GM12878 (cell line): ENCODE results near the gene FKBP1B. TPM values are rescaled to one million over a fixed set of nuclear protein-coding genes. Genes with fewer than 3 reads are reported as not detected.

Experiments
- ATAC-seq: fragments of 200-7000 bp; cut with Tn5 transposase; 3 replicates; pipeline ENCODE4 v1.9.1; 2020; ENCODE audit warnings: mild to moderate bottlenecking, moderate library complexity
- BruUV-seq: library from RNA; stranded (reverse); fragments of 400-500 nt; replicated peaks from 2 replicates; lab custom pipeline; 2021; lab: Mats Ljungman, UMichigan
- CTCF ChIA-PET: fragments of 300-600 bp; sonication (Branson Sonifier 250); formaldehyde crosslinking; extraction: SDS; loops from one replicate; lab custom pipeline; 2021; ENCODE audit warnings: inconsistent platforms; lab: Yijun Ruan, JAX
- POLR2A ChIA-PET: fragments of 350-600 bp; formaldehyde crosslinking; extraction: SDS; loops from one replicate; lab custom pipeline; 2021; ENCODE audit warnings: inconsistent platforms; lab: Charles Lee
- RAD21 ChIA-PET: fragments of 300-600 bp; sonication (Branson Sonifier 250); formaldehyde crosslinking; loops from one replicate; lab custom pipeline; 2023; ENCODE audit warnings: antibody characterized with exemption; ENCODE audit not compliant: unreplicated experiment; lab: Charles Lee
- SMC1A ChIA-PET: fragments of 300-600 bp; sonication (Branson Sonifier 250); formaldehyde crosslinking; loops from one replicate; lab custom pipeline; 2023; ENCODE audit not compliant: unreplicated experiment, uncharacterized antibody; lab: Charles Lee
- DNase-seq: peaks from one replicate; pipeline ENCODE4 v3.0.0-alpha.2; 2011; ENCODE audit warnings: low read depth, low spot score
- FAIRE-seq: peaks from 3 replicates; lab custom pipeline; 2011; peaks lifted over from hg19 to GRCh38; lab: Jason Lieb, UNC
- H2AFZ ChIP-seq: 2 replicates; pipeline ENCODE4 v1.6.0; 2011; ENCODE audit warnings: low read depth, low read length, control low read depth; ENCODE audit not compliant: control insufficient read depth
- H3K27ac ChIP-seq: 2 replicates; pipeline ENCODE4 v1.5.1; 2011; ENCODE audit warnings: control low read depth; ENCODE audit not compliant: control insufficient read depth, insufficient read depth
- H3K27me3 ChIP-seq, 2 experiments: replicated peaks in 1 of 2; 2 replicates each; pipeline versions ENCODE4 v1.6.0 to v1.6.1; 2011; ENCODE audit warnings: low read length in 1 of 2; ENCODE audit not compliant: control insufficient read depth in 2 of 2, insufficient read depth in 2 of 2
- H3K36me3 ChIP-seq, 2 experiments: 2 replicates each; pipeline ENCODE4 v1.5.1; 2011; ENCODE audit warnings: low read length in 1 of 2; ENCODE audit not compliant: control insufficient read depth in 2 of 2, insufficient read depth in 2 of 2
- H3K4me1 ChIP-seq: 2 replicates; pipeline ENCODE4 v1.6.1; 2011; ENCODE audit warnings: mild to moderate bottlenecking, low read length, moderate library complexity, mixed read lengths; ENCODE audit not compliant: control insufficient read depth, insufficient read depth
- H3K4me2 ChIP-seq: 2 replicates; pipeline ENCODE4 v1.6.0; 2011; ENCODE audit warnings: control low read depth; ENCODE audit not compliant: control insufficient read depth, insufficient read depth
- H3K4me3 ChIP-seq: fragments of 200-600 bp; sonication (generic); 2 replicates; pipeline ENCODE4 v1.5.1; 2016
- H3K79me2 ChIP-seq: 2 replicates; pipeline ENCODE4 v1.6.0; 2011; ENCODE audit warnings: low read length; ENCODE audit not compliant: control insufficient read depth, insufficient read depth
- H3K9ac ChIP-seq: 2 replicates; pipeline ENCODE4 v1.8.0; 2011; ENCODE audit warnings: low read length, control low read depth, mixed read lengths; ENCODE audit not compliant: control insufficient read depth, insufficient read depth
- H3K9me3 ChIP-seq: replicated peaks from 3 replicates; pipeline ENCODE4 v1.5.1; 2011; ENCODE audit warnings: mild to moderate bottlenecking, low read length; ENCODE audit not compliant: control insufficient read depth, insufficient read depth
- H4K20me1 ChIP-seq: 2 replicates; pipeline ENCODE4 v1.6.0; 2011; ENCODE audit not compliant: control insufficient read depth, insufficient read depth
- BCL3 ChIP-seq: IDR thresholded peaks from 2 replicates; pipeline ENCODE4 v1.6.1; 2011; ENCODE audit warnings: borderline replicate concordance, low read depth, mild to moderate bottlenecking, moderate library complexity, low read length; ENCODE audit not compliant: insufficient read depth, poor library complexity, severe bottlenecking
- BHLHE40 ChIP-seq, 2 experiments: fragments of 450-650 bp in 1 of 2; IDR thresholded peaks; 2 replicates each; pipeline ENCODE4 v1.6.1; 2011 to 2017; ENCODE audit warnings: low read depth in 2 of 2, borderline replicate concordance in 1 of 2, improper control_type of control experiment in 1 of 2, low read length in 1 of 2, mild to moderate bottlenecking in 1 of 2
- CBX3 ChIP-seq: fragments of 200-600 bp; sonication (generic); IDR thresholded peaks from 2 replicates; pipeline ENCODE4 v1.6.1; 2016; ENCODE audit warnings: low read depth, borderline replicate concordance
- CEBPB ChIP-seq, 2 experiments: fragments of 150-350 bp in 1 of 2; IDR thresholded peaks; 2 replicates each; pipeline ENCODE4 v1.6.1; 2012 to 2014; ENCODE audit warnings: low read depth in 2 of 2, low read length in 2 of 2, borderline replicate concordance in 1 of 2, inconsistent platforms in 1 of 2
- EED ChIP-seq: sonication (generic); IDR thresholded peaks from 2 replicates; pipeline ENCODE4 v1.6.1; 2016; ENCODE audit warnings: antibody characterized with exemption, low read depth
- EP300 ChIP-seq, 2 experiments: fragments of 150-350 bp in 1 of 2; IDR thresholded peaks; 2 replicates each; pipeline ENCODE4 v1.6.1; 2011 to 2012; ENCODE audit warnings: low read depth in 2 of 2, low read length in 2 of 2, borderline replicate concordance in 1 of 2, improper control_type of control experiment in 1 of 2, inconsistent platforms in 1 of 2; ENCODE audit not compliant: control insufficient read depth in 1 of 2
- KLF5 ChIP-seq: fragments of 450-650 bp; IDR thresholded peaks from 2 replicates; pipeline ENCODE4 v1.6.1; 2014; ENCODE audit warnings: mild to moderate bottlenecking; ENCODE audit not compliant: partially characterized antibody
- NFIC ChIP-seq: IDR thresholded peaks from 2 replicates; pipeline ENCODE4 v1.6.1; 2012; ENCODE audit warnings: low read depth, mild to moderate bottlenecking, inconsistent platforms, low read length, moderate library complexity
- NFYB ChIP-seq: IDR thresholded peaks from 2 replicates; pipeline ENCODE4 v1.6.1; 2011; ENCODE audit warnings: low read depth, mild to moderate bottlenecking, low read length, improper control_type of control experiment, moderate library complexity; ENCODE audit not compliant: insufficient read depth
- NR2C1 ChIP-seq: fragments of 450-650 bp; IDR thresholded peaks from 2 replicates; pipeline ENCODE4 v1.6.1; 2017; ENCODE audit warnings: antibody characterized with exemption, mild to moderate bottlenecking, moderate library complexity
- POU2F2 ChIP-seq: IDR thresholded peaks from 3 replicates; pipeline ENCODE4 v1.6.1; 2011; ENCODE audit warnings: low read depth, mild to moderate bottlenecking, low read length, borderline replicate concordance
- RAD51 ChIP-seq: fragments of 450-650 bp; IDR thresholded peaks from 2 replicates; pipeline ENCODE4 v1.6.1; 2016; ENCODE audit warnings: moderate library complexity, mild to moderate bottlenecking, inconsistent platforms
- RBBP5 ChIP-seq: fragments of 200-600 bp; sonication (generic); conservative IDR thresholded peaks from 2 replicates; pipeline ENCODE4 v1.6.1; 2016
- RELA ChIP-seq: fragments of 450-650 bp; IDR thresholded peaks from 2 replicates; pipeline ENCODE4 v1.8.0; 2014; ENCODE audit warnings: borderline replicate concordance; ENCODE audit not compliant: partially characterized antibody
- SIN3A ChIP-seq: IDR thresholded peaks from 2 replicates; pipeline ENCODE4 v1.6.1; 2012; ENCODE audit warnings: low read depth, low read length, improper control_type of control experiment
- SMAD1 ChIP-seq: fragments of 450-650 bp; IDR thresholded peaks from 2 replicates; pipeline ENCODE4 v1.6.1; 2018; ENCODE audit warnings: mild to moderate bottlenecking, low read depth; ENCODE audit not compliant: partially characterized antibody
- STAT1 ChIP-seq: fragments of 450-650 bp; conservative IDR thresholded peaks from 2 replicates; pipeline ENCODE4 v1.6.1; 2014; ENCODE audit warnings: antibody characterized with exemption, mild to moderate bottlenecking
- SUPT20H ChIP-seq: IDR thresholded peaks from 2 replicates; pipeline ENCODE4 v1.6.1; 2011; ENCODE audit warnings: low read depth, mild to moderate bottlenecking, low read length, moderate library complexity, borderline replicate concordance; ENCODE audit not compliant: control insufficient read depth
- YBX1 ChIP-seq: fragments of 450-650 bp; IDR thresholded peaks from 2 replicates; pipeline ENCODE4 v1.6.1; 2016; ENCODE audit warnings: antibody characterized with exemption
- ZNF274 ChIP-seq: IDR thresholded peaks from one replicate; pipeline ENCODE4 v1.8.0; 2011; ENCODE audit not compliant: insufficient read length, insufficient read depth
- WGBS: methylation state at CpG from one replicate; pipeline ENCODE4 v1.1.6; 2016; ENCODE audit warnings: low lambda C conversion rate; ENCODE audit not compliant: insufficient replicate concordance, insufficient coverage; ENCODE audit errors: missing lambda C conversion rate; 5-methylcytosine and 5-hydroxymethylcytosine counted together
- in situ Hi-C: fragments of 300-500 bp; cut with MboI; formaldehyde crosslinking; loops from 9 replicates; pipeline ENCODE4 v1.14.3; 2018; ENCODE audit warnings: mixed read lengths
- intact Hi-C: fragments of 100-400 bp; cut with micrococcal nuclease; formaldehyde crosslinking; loops from one replicate; pipeline ENCODE4 v1.14.2; 2022; ENCODE audit not compliant: unreplicated experiment
- polyA plus RNA-seq, 11 experiments: library from polyadenylated mRNA; depleted of rRNA in 4 of 11; unstranded in 6 of 11; stranded (reverse) in 5 of 11; fragments of >200 nt; fragmentation: Nextera tagmentation in 4 of 11; fragmentation: Illumina TruSeq in 1 of 11; extraction: Ambion mirVana in 4 of 11; extraction: Trizol in 1 of 11; gene quantifications; 1 replicate in 1 of 11; 2 replicates in 10 of 11; pipeline versions ENCODE4 v1.2.1 to v1.2.3, GENCODE V29; 2011 to 2016; ENCODE audit warnings: inconsistent platforms in 2 of 11, missing spikeins in 2 of 11, low read depth in 1 of 11
- total RNA-seq, 4 experiments: library from RNA; depleted of rRNA in 3 of 4; stranded (reverse); fragments of >200 nt in 3 of 4; fragmentation: Illumina TruSeq in 1 of 4; extraction: Trizol in 1 of 4; gene quantifications; 2 replicates each; pipeline versions ENCODE4 v1.2.1 to v1.2.3, GENCODE V29; 2013 to 2021

FKBP1B gene
- total and polyA plus RNA-seq, 10 of the 15 experiments (the other 5 are each of a cell fraction or from before 2014, with no cell fraction given) = 0.18 to 0.53 (median 0.24) TPM

- DNase-seq (no peak), ATAC-seq (no peak), FAIRE-seq (no peak)
- no peaks in the 10 kb centered on the region for H3K36me3 ChIP-seq
- H3K79me2 ChIP-seq = no peaks in the 10 kb centered on the region
- ChIA-PET RAD21 (interaction anchor here (1.1 kb wide), 1 partner anchor 11 kb away, joined by 3 read pairs; no protein-coding TSS in a partner anchor), SMC1A (interaction anchor here (1.5 kb wide), 1 partner anchor 11 kb away, joined by 6 read pairs; the partner anchor contains the start of gene PFN4), POLR2A (interaction anchor here (1.9 kb wide), 1 partner anchor 11 kb away, joined by 5 read pairs; the partner anchor contains the start of gene PFN4), CTCF (interaction anchor here (0.6 to 1.3 kb wide), 4 partner anchors 22 to 487 kb away, joined by 3 to 4 read pairs (median 3); no protein-coding TSS in a partner anchor)
- H3K4me2 ChIP-seq = no peak overlapping the region
- no peaks in the 10 kb centered on the region for H3K4me1 ChIP-seq
- no peaks in the 10 kb centered on the region; the same call in 1 of the 3 replicates for H3K9me3 ChIP-seq
- no peak overlapping the region for H3K9ac ChIP-seq
- in situ Hi-C loops (no loop called here), intact Hi-C loops (no loop called here)
- 85% methylated on average over 2 of the region's 2 CpGs for WGBS
- no peaks in the 10 kb centered on the region for H3K27me3 ChIP-seq
- H3K4me3 ChIP-seq = no peak overlapping the region
- TF ChIP-seq RAD51 (no peak), NFIC (no peak), NFYB (no peak), CBX3 (no peak), SMAD1 (no peak), BHLHE40 (IDR thresholded peaks at IDR 0.05; ENCODE audit: borderline replicate concordance in 1 of 2, low read depth in 2 of 2, low read length in 1 of 2) (no peak), EP300 (IDR thresholded peaks at IDR 0.05; ENCODE audit: borderline replicate concordance in 1 of 2, control insufficient read depth in 1 of 2, low read depth in 2 of 2, low read length in 2 of 2) (no peak), ZNF274 (no peak), RBBP5 (no peak), SIN3A (no peak), BCL3 (no peak), YBX1 (no peak), STAT1 (no peak), SUPT20H (no peak), KLF5 (no peak), POU2F2 (no peak), RELA (no peak), CEBPB (IDR thresholded peaks at IDR 0.05; ENCODE audit: borderline replicate concordance in 1 of 2, low read depth in 2 of 2, low read length in 2 of 2) (no peak), NR2C1 (no peak), EED (no peak)
- H4K20me1 ChIP-seq = no peaks in the 10 kb centered on the region
- no TSS peak for BruUV-seq
- no peak overlapping the region for H3K27ac ChIP-seq
- no peak overlapping the region for H2AFZ ChIP-seq
Observed at GRCh38 chr2:24111407-24111901, 61.9 kb downstream of the FKBP1B start.
